H9 (cell line): Measurements from ENCODE around the gene B4GALNT1. TPM values are rescaled to one million over a fixed set of nuclear protein-coding genes. Genes with fewer than 3 reads are reported as not detected.
"Not testable (repeated sequence)": the region's sequence is repeated elsewhere in the genome, so short reads cannot be mapped to it uniquely, and the experiment has no call there.

Source experiments
- DNase-seq: peaks from one replicate; pipeline ENCODE4 v3.0.0-alpha.2; 2017
- H2AFZ ChIP-seq: one replicate; pipeline ENCODE4 v1.6.1; 2013; ENCODE audit warnings: mild to moderate bottlenecking, low read length, control low read depth, moderate library complexity
- H2AK5ac ChIP-seq: 2 replicates; pipeline ENCODE4 v1.6.1; 2013; ENCODE audit warnings: low read length, control low read depth, mixed read lengths; ENCODE audit not compliant: insufficient read length
- H2BK120ac ChIP-seq: one replicate; pipeline ENCODE4 v1.6.1; 2013; ENCODE audit warnings: low read depth, mild to moderate bottlenecking, low read length, control low read depth, inconsistent platforms; ENCODE audit not compliant: poor library complexity, severe bottlenecking
- H2BK12ac ChIP-seq: 2 replicates; pipeline ENCODE4 v1.6.1; 2013; ENCODE audit warnings: low read length, control low read depth, mixed read lengths, low read depth; ENCODE audit not compliant: insufficient read length
- H2BK15ac ChIP-seq: 2 replicates; pipeline ENCODE4 v1.6.1; 2013; ENCODE audit warnings: low read depth, low read length, control low read depth
- H2BK20ac ChIP-seq: one replicate; pipeline ENCODE4 v1.6.1; 2013; ENCODE audit warnings: low read depth, mild to moderate bottlenecking, low read length, control low read depth, inconsistent platforms; ENCODE audit not compliant: poor library complexity, severe bottlenecking
- H2BK5ac ChIP-seq: 2 replicates; pipeline ENCODE4 v1.6.1; 2013; ENCODE audit warnings: low read length, control low read depth, mixed read lengths; ENCODE audit not compliant: insufficient read length
- H3K14ac ChIP-seq: 2 replicates; pipeline ENCODE4 v1.6.1; 2013; ENCODE audit warnings: low read length, control low read depth; ENCODE audit not compliant: insufficient read depth
- H3K18ac ChIP-seq: 2 replicates; pipeline ENCODE4 v1.6.1; 2013; ENCODE audit warnings: low read depth, mild to moderate bottlenecking, mixed read lengths, low read length, control low read depth; ENCODE audit not compliant: insufficient read length
- H3K23ac ChIP-seq: 2 replicates; pipeline ENCODE4 v1.6.1; 2013; ENCODE audit warnings: low read length, control low read depth, mixed read lengths, low read depth; ENCODE audit not compliant: insufficient read length
- H3K23me2 ChIP-seq: 2 replicates; pipeline ENCODE4 v1.6.1; 2013; ENCODE audit warnings: low read depth, mild to moderate bottlenecking, mixed read lengths, low read length, control low read depth; ENCODE audit not compliant: insufficient read length, poor library complexity, severe bottlenecking
- H3K27ac ChIP-seq: 2 replicates; pipeline ENCODE4 v1.5.1; 2013; ENCODE audit warnings: low read length, control low read depth, mixed read lengths, low read depth; ENCODE audit not compliant: insufficient read length
- H3K27me3 ChIP-seq: 2 replicates; pipeline ENCODE4 v1.6.1; 2013; ENCODE audit warnings: low read length, control low read depth, inconsistent platforms; ENCODE audit not compliant: insufficient read depth
- H3K4ac ChIP-seq: 2 replicates; pipeline ENCODE4 v1.6.1; 2013; ENCODE audit warnings: low read depth, mild to moderate bottlenecking, control low read depth, inconsistent platforms, low read length, moderate library complexity
- H3K4me1 ChIP-seq: 2 replicates; pipeline ENCODE4 v1.6.1; 2013; ENCODE audit warnings: low read length, control low read depth, inconsistent platforms; ENCODE audit not compliant: insufficient read depth
- H3K4me2 ChIP-seq: 2 replicates; pipeline ENCODE4 v1.6.1; 2013; ENCODE audit warnings: low read length, control low read depth, mixed read lengths; ENCODE audit not compliant: insufficient read length, insufficient read depth
- H3K56ac ChIP-seq: 2 replicates; pipeline ENCODE4 v1.6.1; 2013; ENCODE audit warnings: low read depth, mild to moderate bottlenecking, mixed read lengths, low read length, control low read depth; ENCODE audit not compliant: insufficient read length
- H3K79me1 ChIP-seq: 2 replicates; pipeline ENCODE4 v1.6.1; 2013; ENCODE audit warnings: low read depth, mild to moderate bottlenecking, moderate library complexity, low read length, control low read depth, inconsistent platforms; ENCODE audit not compliant: insufficient read depth, poor library complexity, severe bottlenecking
- H3K79me2 ChIP-seq: 2 replicates; pipeline ENCODE4 v1.6.1; 2013; ENCODE audit warnings: low read length, control low read depth, inconsistent platforms; ENCODE audit not compliant: insufficient read depth
- H3K9ac ChIP-seq: 2 replicates; pipeline ENCODE4 v1.6.1; 2013; ENCODE audit warnings: low read length, control low read depth, mixed read lengths; ENCODE audit not compliant: insufficient read length; ENCODE audit errors: extremely low read depth
- H3K9me3 ChIP-seq: one replicate; pipeline ENCODE4 v1.6.1; 2013; ENCODE audit warnings: low read depth, low read length, inconsistent platforms; ENCODE audit not compliant: control insufficient read depth
- H3T11ph ChIP-seq: one replicate; pipeline ENCODE4 v1.6.1; 2013; ENCODE audit warnings: mild to moderate bottlenecking, low read length, control low read depth, inconsistent platforms
- H4K20me1 ChIP-seq: one replicate; pipeline ENCODE4 v1.6.1; 2013; ENCODE audit not compliant: control insufficient read depth, insufficient read length, insufficient read depth
- H4K5ac ChIP-seq: 2 replicates; pipeline ENCODE4 v1.6.1; 2013; ENCODE audit warnings: low read depth, mild to moderate bottlenecking, mixed read lengths, low read length, control low read depth; ENCODE audit not compliant: insufficient read length
- H4K8ac ChIP-seq: replicated peaks from 2 replicates; pipeline ENCODE4 v1.6.1; 2013; ENCODE audit warnings: low read length, control low read depth, mixed read lengths, low read depth; ENCODE audit not compliant: insufficient read length
- H4K91ac ChIP-seq: 2 replicates; pipeline ENCODE4 v1.6.1; 2013; ENCODE audit warnings: low read depth, mild to moderate bottlenecking, moderate library complexity, mixed read lengths, low read length, control low read depth; ENCODE audit not compliant: insufficient read length
- H3K27ac Mint-ChIP-seq, 3 experiments: 2 replicates in 2 of 3; 3 replicates in 1 of 3; pipeline ENCODE4 v1.8.0; 2020 to 2021; ENCODE audit warnings: mixed read lengths in 3 of 3, mild to moderate bottlenecking in 1 of 3, moderate library complexity in 1 of 3
- H3K27me3 Mint-ChIP-seq: 2 replicates; pipeline ENCODE4 v1.8.0; 2021; ENCODE audit warnings: low read depth, mild to moderate bottlenecking, moderate library complexity, mixed read lengths
- H3K36me3 Mint-ChIP-seq, 3 experiments: 2 replicates in 2 of 3; 3 replicates in 1 of 3; pipeline ENCODE4 v1.8.0; 2020 to 2021; ENCODE audit warnings: low read depth in 3 of 3, mixed read lengths in 3 of 3; ENCODE audit not compliant: insufficient read depth in 1 of 3
- H3K4me1 Mint-ChIP-seq, 2 experiments: 2 replicates each; pipeline ENCODE4 v1.8.0; 2020; ENCODE audit warnings: mixed read lengths in 2 of 2
- H3K4me3 Mint-ChIP-seq, 2 experiments: 2 replicates in 1 of 2; 3 replicates in 1 of 2; pipeline ENCODE4 v1.8.0; 2020 to 2021; ENCODE audit warnings: mild to moderate bottlenecking in 2 of 2, mixed read lengths in 2 of 2, moderate library complexity in 1 of 2
- H3K9me3 Mint-ChIP-seq, 2 experiments: 2 replicates in 1 of 2; 3 replicates in 1 of 2; pipeline ENCODE4 v1.8.0; 2020; ENCODE audit warnings: mild to moderate bottlenecking in 2 of 2, mixed read lengths in 2 of 2, moderate library complexity in 1 of 2
- WGBS: extraction: QIAGEN DNeasy Blood & Tissue Kit; methylation state at CpG from one replicate; pipeline ENCODE4 v1.1.7; 2013; ENCODE audit warnings: missing lambda C conversion rate, low lambda C conversion rate, mixed read lengths; ENCODE audit not compliant: insufficient read length; ENCODE audit errors: extremely low coverage; 5-methylcytosine and 5-hydroxymethylcytosine counted together
- total RNA-seq: library from RNA; stranded (reverse); gene quantifications from 2 replicates; pipeline ENCODE4 v1.2.1, GENCODE V29; 2021

Gene B4GALNT1
- total RNA-seq, 1 experiment from 2014 or later, result 2.3 TPM

DNA sequence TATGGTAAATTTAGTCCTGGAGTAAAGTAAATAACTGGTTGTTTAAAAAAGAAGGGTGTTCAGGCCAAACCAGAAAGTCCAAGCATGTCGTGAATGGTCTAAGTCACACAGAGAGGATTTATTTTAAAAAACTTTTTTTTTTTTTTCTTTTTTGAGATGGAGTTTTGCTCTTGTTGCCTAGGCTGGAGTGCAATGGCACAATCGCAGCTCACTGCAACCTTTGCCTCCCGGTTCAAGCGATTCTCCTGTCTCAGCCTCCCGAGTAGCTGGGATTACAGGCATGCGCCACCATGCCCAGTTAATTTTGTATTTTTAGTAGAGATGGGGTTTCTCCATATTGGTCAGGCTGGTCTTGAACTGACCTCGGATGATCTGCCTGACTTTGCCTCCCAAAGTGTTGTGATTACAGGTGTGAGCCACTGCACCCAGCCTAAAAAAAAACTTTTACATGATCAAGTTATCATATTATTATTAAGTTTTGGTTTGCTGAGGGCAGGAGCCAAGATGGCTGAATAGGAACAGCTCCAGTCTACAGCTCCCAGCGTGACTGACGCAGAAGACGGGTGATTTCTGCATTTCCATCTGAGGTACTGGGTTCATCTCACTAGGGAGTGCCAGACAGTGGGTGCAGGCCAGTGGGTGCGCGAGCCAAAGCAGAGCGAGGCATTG, 13.1 kb upstream of the B4GALNT1 start:
- not testable (repeated sequence) for H2BK20ac ChIP-seq, H3K56ac ChIP-seq, H3K4ac ChIP-seq, H3K36me3 Mint-ChIP-seq, H3K9me3 ChIP-seq, H3K9ac ChIP-seq, H3K14ac ChIP-seq, H3K79me1 ChIP-seq, H2AK5ac ChIP-seq, H3K79me2 ChIP-seq, H3K23me2 ChIP-seq, H4K5ac ChIP-seq, H2AFZ ChIP-seq, H3K27ac Mint-ChIP-seq, H2BK120ac ChIP-seq, H3K4me1 ChIP-seq, H3K18ac ChIP-seq, H4K8ac ChIP-seq, H4K91ac ChIP-seq, H4K20me1 ChIP-seq, H3K4me2 ChIP-seq, H2BK12ac ChIP-seq, H2BK5ac ChIP-seq, H3K4me3 Mint-ChIP-seq, H3K27me3 ChIP-seq, H2BK15ac ChIP-seq, DNase-seq, H3K27me3 Mint-ChIP-seq, H3K27ac ChIP-seq, H3T11ph ChIP-seq, H3K23ac ChIP-seq
- Mint-ChIP-seq H3K4me1 (peaks cover 12% of the 10 kb centered on the region in 2 experiments), H3K9me3 (peaks cover 37 to 38% of the 10 kb centered on the region in 2 experiments)
- WGBS, result no CpG with 5 or more reads among the region's 13 CpGs
